GM12878 (cell line): ENCODE data around the gene ANO1.

Experiments
- BCL11A ChIP-seq: IDR thresholded peaks from 2 replicates; pipeline ENCODE4 v1.6.1; 2011; ENCODE audit warnings: low read depth, low read length
- EGR1 ChIP-seq, 2 experiments: IDR thresholded peaks; 1 replicate in 1 of 2; 2 replicates in 1 of 2; pipeline ENCODE4 v1.6.1; 2011 to 2012; ENCODE audit warnings: low read depth in 2 of 2, low read length in 2 of 2, borderline replicate concordance in 1 of 2, mild to moderate bottlenecking in 1 of 2, moderate library complexity in 1 of 2
- EP300 ChIP-seq, 2 experiments: fragments of 150-350 bp in 1 of 2; IDR thresholded peaks; 2 replicates each; pipeline ENCODE4 v1.6.1; 2011 to 2012; ENCODE audit warnings: low read depth in 2 of 2, low read length in 2 of 2, borderline replicate concordance in 1 of 2, improper control_type of control experiment in 1 of 2, inconsistent platforms in 1 of 2; ENCODE audit not compliant: control insufficient read depth in 1 of 2
- EZH2 ChIP-seq: IDR thresholded peaks from 2 replicates; pipeline ENCODE4 v1.6.1; 2012; ENCODE audit warnings: low read depth, mild to moderate bottlenecking, control low read depth, inconsistent platforms, low read length, borderline replicate concordance; ENCODE audit not compliant: control insufficient read depth
- GATAD2B ChIP-seq: fragments of 450-650 bp; conservative IDR thresholded peaks from 2 replicates; pipeline ENCODE4 v1.6.1; 2017; ENCODE audit warnings: low read depth, mild to moderate bottlenecking, moderate library complexity
- MTA2 ChIP-seq: fragments of 450-650 bp; IDR thresholded peaks from 2 replicates; pipeline ENCODE4 v1.6.1; 2016; ENCODE audit warnings: low read depth, mild to moderate bottlenecking, moderate library complexity
- NBN ChIP-seq: fragments of 450-650 bp; IDR thresholded peaks from 2 replicates; pipeline ENCODE4 v1.6.1; 2016
- NFYB ChIP-seq: IDR thresholded peaks from 2 replicates; pipeline ENCODE4 v1.6.1; 2011; ENCODE audit warnings: low read depth, mild to moderate bottlenecking, low read length, improper control_type of control experiment, moderate library complexity; ENCODE audit not compliant: insufficient read depth
- POLR2AphosphoS5 ChIP-seq: IDR thresholded peaks from 2 replicates; pipeline ENCODE4 v1.6.1; 2011; ENCODE audit warnings: mild to moderate bottlenecking, low read length, inconsistent platforms
- RAD21 ChIP-seq: IDR thresholded peaks from 2 replicates; pipeline ENCODE4 v1.6.1; 2011; ENCODE audit warnings: mild to moderate bottlenecking, low read depth, low read length, moderate library complexity; ENCODE audit not compliant: insufficient read depth
- SIN3A ChIP-seq: IDR thresholded peaks from 2 replicates; pipeline ENCODE4 v1.6.1; 2012; ENCODE audit warnings: low read depth, low read length, improper control_type of control experiment
- TAF1 ChIP-seq: IDR thresholded peaks from 2 replicates; pipeline ENCODE4 v1.6.1; 2011; ENCODE audit warnings: mild to moderate bottlenecking, low read depth, low read length, borderline replicate concordance
- TF ChIP-seq, protein P1 (sequence below), 3 experiments: IDR thresholded peaks in 2 of 3; conservative IDR thresholded peaks in 1 of 3; 2 replicates each; pipeline ENCODE4 v1.5.1; 2011; ENCODE audit warnings: low read depth in 3 of 3, low read length in 3 of 3, mild to moderate bottlenecking in 3 of 3, control low read depth in 2 of 3, moderate library complexity in 2 of 3, inconsistent platforms in 1 of 3, mixed read lengths in 1 of 3; ENCODE audit not compliant: control insufficient read depth in 2 of 3, insufficient read depth in 1 of 3; ENCODE audit errors: extremely low read depth in 1 of 3
- TF ChIP-seq, protein P2 (sequence below): IDR thresholded peaks from 2 replicates; pipeline ENCODE4 v1.6.1; 2012; ENCODE audit warnings: low read depth, low read length, improper control_type of control experiment

DNA sequence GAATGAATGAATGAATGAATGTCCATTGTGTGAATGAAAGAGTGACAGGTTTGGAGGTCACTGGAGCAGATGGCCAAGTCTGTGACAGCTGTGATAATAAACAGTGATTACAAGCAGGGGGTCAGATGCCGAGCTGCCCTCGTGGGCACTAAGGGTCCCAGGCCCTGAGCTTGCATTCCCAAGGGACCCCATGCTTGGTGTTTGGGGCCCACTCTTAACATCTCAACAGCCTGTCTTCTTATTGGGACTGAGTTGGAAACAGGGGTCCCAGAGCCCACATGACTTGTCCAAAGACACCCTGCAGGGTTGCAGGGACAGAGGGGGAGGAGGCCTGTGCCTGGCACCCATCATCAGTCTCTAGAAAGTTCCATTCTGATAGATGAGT lies 12.0 kb upstream of the ANO1 start:
- no peak for TF ChIP-seq EZH2
- no peak for TF ChIP-seq POLR2AphosphoS5
- TF ChIP-seq, protein P1, sequence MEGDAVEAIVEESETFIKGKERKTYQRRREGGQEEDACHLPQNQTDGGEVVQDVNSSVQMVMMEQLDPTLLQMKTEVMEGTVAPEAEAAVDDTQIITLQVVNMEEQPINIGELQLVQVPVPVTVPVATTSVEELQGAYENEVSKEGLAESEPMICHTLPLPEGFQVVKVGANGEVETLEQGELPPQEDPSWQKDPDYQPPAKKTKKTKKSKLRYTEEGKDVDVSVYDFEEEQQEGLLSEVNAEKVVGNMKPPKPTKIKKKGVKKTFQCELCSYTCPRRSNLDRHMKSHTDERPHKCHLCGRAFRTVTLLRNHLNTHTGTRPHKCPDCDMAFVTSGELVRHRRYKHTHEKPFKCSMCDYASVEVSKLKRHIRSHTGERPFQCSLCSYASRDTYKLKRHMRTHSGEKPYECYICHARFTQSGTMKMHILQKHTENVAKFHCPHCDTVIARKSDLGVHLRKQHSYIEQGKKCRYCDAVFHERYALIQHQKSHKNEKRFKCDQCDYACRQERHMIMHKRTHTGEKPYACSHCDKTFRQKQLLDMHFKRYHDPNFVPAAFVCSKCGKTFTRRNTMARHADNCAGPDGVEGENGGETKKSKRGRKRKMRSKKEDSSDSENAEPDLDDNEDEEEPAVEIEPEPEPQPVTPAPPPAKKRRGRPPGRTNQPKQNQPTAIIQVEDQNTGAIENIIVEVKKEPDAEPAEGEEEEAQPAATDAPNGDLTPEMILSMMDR (IDR thresholded peaks at IDR 0.05 in 2 of 3, conservative IDR thresholded peaks at IDR 0.05 in 1 of 3; ENCODE audit: control insufficient read depth in 2 of 3, extremely low read depth in 1 of 3, insufficient read depth in 1 of 3, low read depth in 3 of 3, low read length in 3 of 3) = no peak
- TF ChIP-seq NBN = no peak
- no peak for TF ChIP-seq RAD21
- TF ChIP-seq BCL11A = no peak
- TF ChIP-seq EP300 (IDR thresholded peaks at IDR 0.05; ENCODE audit: borderline replicate concordance in 1 of 2, control insufficient read depth in 1 of 2, low read depth in 2 of 2, low read length in 2 of 2) = no peak
- no peak for TF ChIP-seq NFYB
- TF ChIP-seq, protein P2, sequence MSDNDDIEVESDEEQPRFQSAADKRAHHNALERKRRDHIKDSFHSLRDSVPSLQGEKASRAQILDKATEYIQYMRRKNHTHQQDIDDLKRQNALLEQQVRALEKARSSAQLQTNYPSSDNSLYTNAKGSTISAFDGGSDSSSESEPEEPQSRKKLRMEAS = no peak
- TF ChIP-seq GATAD2B = no peak
- TF ChIP-seq MTA2 = no peak
- no peak for TF ChIP-seq TAF1
- no peak for TF ChIP-seq SIN3A
- TF ChIP-seq EGR1 (IDR thresholded peaks at IDR 0.05; ENCODE audit: borderline replicate concordance in 1 of 2, low read depth in 2 of 2, low read length in 2 of 2) = no peak
